ENCODE data around the gene GDF9. TPM values are rescaled to one million over a fixed set of nuclear protein-coding genes. Genes with fewer than 3 reads are reported as not detected.
A peak's percentile ranks its signal among the peaks of the same experiment; 100 is the strongest.

GDF9 gene
- total RNA-seq, 4 donors from 2014 or later = 0.26 to 0.40 TPM; not detected in 2

DNA sequence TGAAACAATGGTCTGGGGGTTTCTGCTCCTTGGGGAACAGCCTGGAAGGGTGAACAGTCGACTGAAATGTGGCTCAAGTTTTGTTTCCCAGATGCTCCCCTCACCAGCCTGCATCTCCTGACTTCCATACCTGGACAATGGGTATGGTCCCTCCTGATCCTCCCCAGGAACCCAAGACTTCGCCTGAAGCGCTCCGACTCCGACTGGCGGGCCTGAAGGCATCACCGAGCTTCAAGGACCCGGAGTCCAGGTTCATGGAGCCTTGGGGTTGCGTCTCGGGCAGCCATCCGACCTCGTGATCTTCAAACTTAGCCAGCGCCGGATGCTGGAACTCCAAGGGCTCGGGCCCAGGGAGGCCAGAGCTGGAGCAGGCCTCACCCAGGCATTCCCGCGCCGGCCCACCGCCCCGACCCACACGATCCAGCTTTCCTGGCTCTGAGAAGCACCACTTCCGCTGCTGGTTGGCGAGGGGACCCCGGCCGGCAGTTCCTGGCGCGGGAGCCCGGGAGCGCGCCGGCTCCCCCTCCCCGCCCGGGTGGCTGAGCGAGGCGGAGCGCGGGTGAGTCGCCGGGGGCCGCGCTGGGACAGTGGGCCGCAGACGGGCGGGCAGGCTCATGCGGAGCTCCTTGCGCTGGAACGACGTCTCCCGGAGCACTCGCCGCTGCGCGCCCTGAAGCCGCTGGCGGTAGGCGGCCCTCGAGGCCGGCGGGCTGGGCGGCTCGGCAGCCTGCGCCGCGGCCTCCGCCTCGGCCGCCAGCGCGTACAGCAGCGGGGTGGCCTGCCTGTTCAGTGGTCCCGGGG, 41.0 kb downstream of the GDF9 start:
- TF ChIP-seq, protein P1, sequence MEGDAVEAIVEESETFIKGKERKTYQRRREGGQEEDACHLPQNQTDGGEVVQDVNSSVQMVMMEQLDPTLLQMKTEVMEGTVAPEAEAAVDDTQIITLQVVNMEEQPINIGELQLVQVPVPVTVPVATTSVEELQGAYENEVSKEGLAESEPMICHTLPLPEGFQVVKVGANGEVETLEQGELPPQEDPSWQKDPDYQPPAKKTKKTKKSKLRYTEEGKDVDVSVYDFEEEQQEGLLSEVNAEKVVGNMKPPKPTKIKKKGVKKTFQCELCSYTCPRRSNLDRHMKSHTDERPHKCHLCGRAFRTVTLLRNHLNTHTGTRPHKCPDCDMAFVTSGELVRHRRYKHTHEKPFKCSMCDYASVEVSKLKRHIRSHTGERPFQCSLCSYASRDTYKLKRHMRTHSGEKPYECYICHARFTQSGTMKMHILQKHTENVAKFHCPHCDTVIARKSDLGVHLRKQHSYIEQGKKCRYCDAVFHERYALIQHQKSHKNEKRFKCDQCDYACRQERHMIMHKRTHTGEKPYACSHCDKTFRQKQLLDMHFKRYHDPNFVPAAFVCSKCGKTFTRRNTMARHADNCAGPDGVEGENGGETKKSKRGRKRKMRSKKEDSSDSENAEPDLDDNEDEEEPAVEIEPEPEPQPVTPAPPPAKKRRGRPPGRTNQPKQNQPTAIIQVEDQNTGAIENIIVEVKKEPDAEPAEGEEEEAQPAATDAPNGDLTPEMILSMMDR (IDR thresholded peaks at IDR 0.05) = no peak
- Histone ChIP-seq H3K27ac (no peak overlapping the region), H3K9me3 (no peaks in the 10 kb centered on the region), H3K27me3 (peaks cover 0 to 59% (median 0%) of the 10 kb centered on the region in 4 donors), H3K4me3 (peak overlapping the region; percentile 10 to 49 (median 38)), H3K4me1 (peaks cover 15 to 48% (median 18%) of the 10 kb centered on the region in 3 donors), H3K36me3 (peaks cover 0 to 18% (median 0%) of the 10 kb centered on the region in 3 donors)
- no peak for DNase-seq
- intact Hi-C loops (cut with DNase I) = loop anchor here (5.0 kb wide), 1 partner anchor 47 kb away; the partner anchor contains the start of gene LEAP2
- 27 to 60% methylated on average over 1 to 22 of the region's 71 CpGs for WGBS, 2 donors

DNA sequence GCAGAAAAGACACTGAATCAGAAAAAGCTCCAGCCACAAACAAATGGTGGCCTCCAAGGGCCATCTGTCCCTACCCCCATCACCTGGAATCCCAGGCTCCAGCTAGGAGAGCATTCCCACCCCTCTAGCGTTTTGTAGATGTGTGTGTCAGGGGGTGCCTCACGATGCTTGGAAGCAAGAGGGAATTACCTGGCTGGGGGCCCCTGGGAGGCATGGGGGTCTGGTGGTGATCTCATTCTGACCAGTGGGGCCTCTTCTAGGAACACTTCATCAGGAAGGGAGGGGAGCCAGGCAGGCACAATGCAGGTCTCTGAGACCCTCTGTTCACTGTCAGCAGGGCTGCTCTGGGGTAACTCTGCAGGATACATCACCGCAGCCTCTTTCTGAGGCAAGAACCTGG, 41.8 kb downstream of the GDF9 start:
- no peak overlapping the region for H3K27ac ChIP-seq
- H3K27me3 ChIP-seq = peaks cover 0 to 61% (median 0%) of the 10 kb centered on the region in 4 donors
- H3K9me3 ChIP-seq = no peaks in the 10 kb centered on the region
- peaks cover 13 to 51% (median 17%) of the 10 kb centered on the region in 3 donors for H3K4me1 ChIP-seq
- TF ChIP-seq POLR2A (IDR thresholded peaks at IDR 0.05) = no peak
- TF ChIP-seq, protein P1 (IDR thresholded peaks at IDR 0.05) = no peak
- no CpG with 5 or more reads among the region's 3 CpGs for WGBS, 2 donors
- H3K36me3 ChIP-seq = peaks cover 0 to 18% (median 0%) of the 10 kb centered on the region in 3 donors
- no peak for DNase-seq
- H3K4me3 ChIP-seq = no peak overlapping the region
- intact Hi-C loops (cut with DNase I) = no loop called here

DNA sequence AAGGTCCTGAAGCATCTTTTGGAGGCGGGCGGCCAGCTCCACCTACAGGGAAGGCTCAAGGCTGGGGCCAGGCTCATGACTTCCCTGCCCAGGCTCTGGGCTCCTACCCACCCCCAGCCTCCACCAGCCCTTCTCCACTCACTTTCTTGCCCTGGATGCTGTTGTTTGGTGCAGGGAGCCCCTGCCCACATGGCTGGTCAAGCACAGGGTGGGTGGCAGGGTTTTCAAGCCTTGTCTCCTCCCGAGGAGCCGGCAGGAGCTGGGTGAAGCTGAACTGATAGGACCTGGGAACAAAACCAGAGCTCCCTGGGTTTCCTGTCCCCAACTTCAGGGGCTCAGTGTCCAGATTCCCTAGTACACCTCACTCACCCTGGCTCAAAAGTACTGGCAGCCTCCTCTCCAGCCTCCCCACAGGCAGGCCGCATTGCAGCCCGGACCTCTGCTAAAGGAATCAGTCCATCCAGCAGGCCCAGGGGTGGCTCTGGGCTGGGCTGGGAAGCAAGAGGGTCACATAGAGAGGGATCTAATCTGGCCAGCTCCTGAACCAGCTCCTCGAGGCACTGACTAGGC, 42.7 kb downstream of the GDF9 start:
- WGBS, 2 donors = 83% methylated on average over 2 of the region's 7 CpGs; no CpG with 5 or more reads in 1 of the 2 donors
- Histone ChIP-seq H3K36me3 (peaks cover 0 to 18% (median 0%) of the 10 kb centered on the region in 3 donors), H3K9me3 (no peaks in the 10 kb centered on the region), H3K27ac (peak overlapping the region in 1 of 4 donors; percentile 14), H3K4me1 (peaks cover 12 to 45% (median 12%) of the 10 kb centered on the region in 3 donors), H3K27me3 (peaks cover 0 to 61% (median 0%) of the 10 kb centered on the region in 4 donors), H3K4me3 (peak overlapping the region; percentile 5 to 53 (median 34))
- intact Hi-C loops (cut with DNase I) = no loop called here
- TF ChIP-seq POLR2A (IDR thresholded peaks at IDR 0.05) = no peak
- TF ChIP-seq, protein P1 (IDR thresholded peaks at IDR 0.05) = no peak
- no peak for DNase-seq

DNA sequence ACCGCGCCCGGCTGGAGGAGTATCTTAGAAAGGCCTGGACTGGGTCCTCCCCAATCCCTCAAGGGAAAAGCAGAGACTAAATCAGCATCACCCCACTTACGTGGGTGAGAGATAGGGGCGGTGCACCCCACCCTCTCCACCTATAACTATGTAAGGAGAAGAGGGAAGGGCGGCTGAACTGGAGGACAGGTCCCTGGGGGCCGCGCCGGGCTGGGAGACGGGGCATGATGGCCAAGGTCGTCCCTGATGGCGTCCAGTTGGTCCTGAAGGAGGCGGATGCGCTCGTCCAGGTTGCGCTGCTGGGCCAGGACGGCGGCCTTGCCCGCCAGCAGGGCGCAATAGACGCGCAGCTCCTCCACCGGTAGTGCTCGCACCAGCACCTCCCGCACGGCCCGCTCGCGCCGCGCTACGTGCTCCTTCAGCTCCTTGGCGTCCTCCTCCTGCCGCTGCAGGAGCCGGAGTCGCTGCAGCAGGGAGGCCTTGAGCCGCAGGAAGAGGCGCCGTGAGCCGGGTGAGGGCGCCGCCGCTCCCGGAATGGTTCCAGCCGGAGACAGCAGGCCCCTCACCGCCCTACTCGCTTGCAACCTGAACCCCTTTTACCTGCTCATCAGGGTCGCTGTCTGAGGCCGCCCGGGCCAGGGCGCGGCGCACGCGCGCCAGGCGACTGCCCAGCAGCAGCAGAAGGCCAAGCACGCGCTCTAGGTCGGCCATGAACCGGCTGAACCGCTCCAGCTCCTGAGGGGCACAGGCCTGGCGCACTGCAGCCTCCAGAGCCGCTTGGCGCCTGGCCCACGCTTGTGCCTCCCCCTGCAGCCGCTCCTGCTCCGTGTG, 43.4 kb downstream of the GDF9 start:
- no peak for DNase-seq
- peak overlapping the region; percentile 5 to 53 (median 34) for H3K4me3 ChIP-seq
- H3K4me1 ChIP-seq = peaks cover 12 to 45% (median 12%) of the 10 kb centered on the region in 3 donors
- TF ChIP-seq, protein P1 (IDR thresholded peaks at IDR 0.05) = no peak
- TF ChIP-seq POLR2A (IDR thresholded peaks at IDR 0.05) = no peak
- peak overlapping the region in 1 of 4 donors; percentile 14 for H3K27ac ChIP-seq
- peaks cover 0 to 18% (median 0%) of the 10 kb centered on the region in 3 donors for H3K36me3 ChIP-seq
- no peaks in the 10 kb centered on the region for H3K9me3 ChIP-seq
- H3K27me3 ChIP-seq = peaks cover 0 to 61% (median 0%) of the 10 kb centered on the region in 4 donors
- intact Hi-C loops (cut with DNase I) = no loop called here
- 34 to 55% methylated on average over 15 to 39 of the region's 68 CpGs for WGBS, 2 donors
